Middle frontal gyrus (tissue), 1 donor: ENCODE measurements around the gene DNAH1.
"Not testable (repeated sequence)": the region's sequence is repeated elsewhere in the genome, so short reads cannot be mapped to it uniquely, and the experiment has no call there.

Experiments used
- DNase-seq: peaks from one replicate; pipeline ENCODE4 v3.0.0-alpha.2; 2015; ENCODE audit warnings: low spot score; ENCODE audit errors: extremely low spot score

Gene DNAH1

GRCh38 chr3:52331906-52332305 is 15.8 kb downstream of the DNAH1 start:
- DNase-seq: no peak

DNA sequence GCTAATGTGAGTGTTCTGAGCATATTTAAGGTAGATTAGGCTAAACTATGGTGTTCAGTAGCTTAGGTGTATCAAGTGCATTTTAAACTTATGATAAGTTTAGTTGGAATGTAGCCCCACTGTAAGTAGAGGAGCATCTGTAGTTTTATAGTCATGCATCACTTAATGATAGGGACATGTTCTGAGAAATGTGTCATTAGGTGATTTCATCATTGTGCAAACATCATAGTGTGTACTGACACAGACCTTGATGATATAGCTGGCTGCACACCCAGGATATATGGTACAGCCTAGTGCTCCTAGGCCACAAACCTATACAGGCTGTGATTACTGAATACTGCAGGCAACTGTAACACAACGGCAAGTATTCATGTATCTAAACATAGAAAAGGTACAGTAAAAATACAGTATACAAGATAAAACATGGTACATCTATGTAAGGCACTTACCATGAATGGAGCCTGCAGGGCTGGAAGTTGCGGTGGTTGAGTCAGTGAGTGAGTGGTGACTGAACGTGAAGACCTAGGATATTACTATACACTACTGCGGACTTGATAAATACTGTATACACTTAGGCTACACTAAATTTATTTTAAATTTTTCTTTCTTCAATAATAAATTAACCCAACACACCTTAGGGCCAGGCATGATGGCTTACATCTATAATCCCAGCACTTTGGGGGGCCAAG is 17.9 kb downstream of the DNAH1 start:
- DNase-seq: no peak

- DNase-seq: not testable (repeated sequence)
Observed at GRCh38 chr3:52338131-52338530, 22.0 kb downstream of the DNAH1 start.

GRCh38 chr3:52339612-52340011 is 23.5 kb downstream of the DNAH1 start:
- peak; percentile 36 for DNase-seq

GRCh38 chr3:52341123-52341522 is 25.0 kb downstream of the DNAH1 start:
- DNase-seq: no peak

- DNase-seq: no peak
Observed at GRCh38 chr3:52343946-52344600, 28.0 kb downstream of the DNAH1 start.

DNA sequence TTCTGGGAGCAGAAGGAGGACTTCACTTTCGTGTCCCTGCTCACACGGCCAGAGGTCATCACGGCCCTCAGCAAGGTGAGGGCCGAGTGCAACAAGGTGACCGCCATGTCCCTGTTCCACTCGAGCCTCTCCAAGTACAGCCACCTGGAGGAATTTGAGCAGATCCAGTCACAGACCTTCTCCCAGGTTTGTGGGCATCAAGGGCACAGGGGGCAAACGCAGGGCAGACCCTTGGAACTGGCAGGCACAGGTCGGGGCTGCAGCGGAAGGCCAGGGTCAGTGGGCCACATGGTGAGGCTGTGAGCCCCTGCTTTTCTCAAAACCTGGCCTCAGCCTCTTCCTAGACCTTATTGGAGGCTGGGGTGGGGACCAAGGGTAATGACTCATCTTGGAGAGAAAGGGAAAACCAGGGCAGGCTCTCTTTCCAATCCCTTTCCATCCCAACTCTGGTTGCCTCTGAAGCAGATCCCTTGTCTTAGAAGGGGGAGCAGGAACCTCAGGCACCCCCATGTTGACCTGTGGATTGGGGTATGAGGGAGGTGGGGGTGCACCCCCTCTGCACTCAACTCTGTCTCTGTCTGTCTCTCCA is 29.5 kb downstream of the DNAH1 start:
- no peak for DNase-seq

GRCh38 chr3:52346623-52347530 is 30.8 kb downstream of the DNAH1 start:
- no peak for DNase-seq

GRCh38 chr3:52347716-52348635 is 31.9 kb downstream of the DNAH1 start:
- DNase-seq: no peak

- DNase-seq: no peak
Observed at GRCh38 chr3:52349131-52349530, 33.0 kb downstream of the DNAH1 start.

DNA sequence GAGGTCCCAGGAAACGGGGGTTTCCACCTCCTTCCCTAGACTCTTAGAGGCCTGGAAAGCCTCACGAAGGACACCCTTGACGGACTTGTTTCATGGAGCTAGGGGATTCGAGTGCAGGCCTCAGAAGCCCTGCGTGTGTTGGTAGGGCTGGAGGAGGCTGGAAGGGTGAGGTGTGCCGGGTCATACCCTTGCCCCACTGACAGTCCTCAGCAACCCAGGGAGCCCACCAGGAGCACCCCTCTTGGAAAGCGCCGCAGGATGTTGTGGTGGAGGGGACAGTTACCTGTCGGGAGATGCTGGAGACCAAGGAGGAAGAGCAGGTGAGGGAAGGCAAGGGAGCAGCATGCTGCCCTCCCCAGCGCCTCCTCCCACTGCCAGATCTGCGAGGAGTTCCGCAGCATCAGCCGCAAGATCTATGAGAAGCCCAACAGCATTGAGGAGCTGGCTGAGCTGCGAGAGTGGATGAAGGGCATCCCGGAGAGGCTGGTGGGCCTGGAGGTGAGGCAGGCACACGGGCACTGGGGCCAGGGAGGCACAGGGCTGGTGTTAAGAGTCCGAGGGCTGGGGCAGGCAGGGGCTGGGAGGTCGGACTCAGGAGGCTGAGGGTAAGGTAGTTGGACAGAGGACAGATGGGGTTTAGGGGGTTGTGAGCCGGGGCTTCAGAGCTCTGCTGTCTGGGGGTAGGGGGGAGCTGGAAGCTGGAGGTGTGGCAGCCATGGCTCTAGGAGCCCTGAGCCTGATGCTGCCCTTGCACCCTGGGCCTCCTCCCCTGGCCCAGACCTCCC is 33.7 kb downstream of the DNAH1 start:
- DNase-seq: no peak

DNA sequence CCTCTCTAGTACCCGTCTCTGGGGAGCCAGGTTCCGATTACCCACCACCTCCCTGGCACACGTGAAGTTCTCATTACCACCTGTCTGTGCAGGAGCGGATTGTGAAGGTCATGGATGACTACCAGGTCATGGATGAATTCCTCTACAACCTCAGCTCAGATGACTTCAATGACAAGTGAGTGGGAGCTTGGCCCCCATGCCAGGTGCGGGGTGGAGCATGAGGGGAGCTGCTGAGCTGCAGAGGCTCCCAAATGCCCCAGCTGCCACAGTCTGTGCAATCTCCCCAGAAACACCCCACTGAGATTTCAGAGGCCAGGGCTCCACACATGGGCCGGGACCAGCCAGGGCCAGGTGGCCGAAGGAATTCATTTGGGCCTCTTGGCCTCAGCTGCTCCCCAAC is 34.3 kb downstream of the DNAH1 start:
- no peak for DNase-seq

DNA sequence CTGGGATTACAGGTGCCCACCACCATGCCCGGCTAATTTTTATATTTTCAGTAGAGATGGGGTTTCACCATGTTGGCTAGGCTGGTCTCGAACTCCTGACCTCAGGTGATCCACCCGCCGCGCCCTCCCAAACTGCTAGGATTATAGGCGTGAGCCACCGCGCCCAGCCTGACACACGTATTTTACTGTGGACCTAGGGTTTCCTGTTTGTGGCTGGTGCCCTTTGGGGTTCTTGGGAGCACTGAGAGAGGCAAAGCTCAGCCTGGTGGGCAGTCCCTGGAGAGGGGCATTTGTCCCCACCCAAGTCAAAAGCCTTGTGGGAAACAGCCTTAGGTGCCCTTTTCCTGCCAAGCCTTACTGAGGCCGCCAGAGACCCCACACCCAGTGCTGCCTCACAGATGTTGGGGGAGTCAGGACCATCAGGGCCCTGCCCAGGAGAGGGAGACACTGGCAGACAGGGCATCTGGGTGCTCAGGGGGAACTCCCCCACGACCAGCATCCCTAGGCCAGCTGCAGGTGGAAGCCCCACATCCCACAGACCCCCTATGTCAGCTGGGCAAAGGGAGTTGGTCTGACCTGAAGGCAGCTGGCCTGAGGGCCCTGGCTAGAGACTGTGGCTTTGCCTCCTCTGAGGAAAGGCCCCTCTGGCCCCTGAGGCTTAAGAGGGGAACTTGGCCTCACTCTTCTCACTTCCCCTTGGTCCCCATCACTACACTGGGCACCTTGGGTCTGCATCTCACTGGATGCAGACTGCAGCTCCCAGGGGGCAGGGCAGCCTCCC is 35.1 kb downstream of the DNAH1 start:
- no peak for DNase-seq

GRCh38 chr3:52351762-52352368 is 35.7 kb downstream of the DNAH1 start:
- no peak for DNase-seq

DNA sequence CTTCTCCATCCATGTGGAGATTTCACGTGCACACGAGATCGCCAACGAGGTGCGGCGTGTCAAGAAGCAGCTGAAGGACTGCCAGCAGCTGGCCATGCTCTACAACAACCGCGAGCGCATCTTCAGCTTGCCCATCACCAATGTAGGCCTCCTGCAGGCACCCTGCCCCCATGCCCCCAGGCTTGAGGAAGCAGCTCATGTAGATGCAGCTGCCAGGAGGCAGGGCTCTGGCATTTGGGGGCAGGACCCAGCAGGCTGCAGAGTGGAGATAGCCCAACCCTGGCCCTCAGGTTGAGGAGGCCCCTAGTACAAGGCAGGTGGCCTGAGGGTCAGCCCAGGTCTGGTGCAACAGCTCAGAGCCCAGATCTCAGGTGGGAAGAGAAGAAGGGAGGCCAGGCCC is 36.4 kb downstream of the DNAH1 start:
- DNase-seq: no peak

- no peak for DNase-seq
Observed at GRCh38 chr3:52353291-52353855, 37.3 kb downstream of the DNAH1 start.

GRCh38 chr3:52354676-52355075 is 38.6 kb downstream of the DNAH1 start:
- DNase-seq: no peak

DNA sequence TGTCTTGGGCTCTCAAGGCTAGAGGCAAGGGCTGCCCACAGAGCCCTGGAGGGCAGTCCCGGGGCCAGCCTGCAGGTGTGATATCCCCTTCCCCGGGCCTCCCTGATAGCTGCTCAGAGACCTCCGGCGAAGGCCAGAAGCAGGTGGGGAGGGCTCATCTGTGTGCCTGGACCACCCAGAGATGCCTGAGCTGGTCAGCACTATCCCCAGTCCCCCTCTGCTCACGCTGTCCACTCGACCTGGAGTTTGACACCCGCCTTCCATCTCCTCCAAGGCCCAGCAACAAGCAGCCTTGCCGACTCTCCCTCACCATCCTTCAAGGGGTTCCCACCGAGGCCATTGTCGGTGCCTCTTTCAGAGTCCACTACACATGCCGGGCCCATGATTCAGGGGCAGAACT is 39.4 kb downstream of the DNAH1 start:
- no peak for DNase-seq
